ENCODE measurements around the gene MELK.

Gene MELK

DNA sequence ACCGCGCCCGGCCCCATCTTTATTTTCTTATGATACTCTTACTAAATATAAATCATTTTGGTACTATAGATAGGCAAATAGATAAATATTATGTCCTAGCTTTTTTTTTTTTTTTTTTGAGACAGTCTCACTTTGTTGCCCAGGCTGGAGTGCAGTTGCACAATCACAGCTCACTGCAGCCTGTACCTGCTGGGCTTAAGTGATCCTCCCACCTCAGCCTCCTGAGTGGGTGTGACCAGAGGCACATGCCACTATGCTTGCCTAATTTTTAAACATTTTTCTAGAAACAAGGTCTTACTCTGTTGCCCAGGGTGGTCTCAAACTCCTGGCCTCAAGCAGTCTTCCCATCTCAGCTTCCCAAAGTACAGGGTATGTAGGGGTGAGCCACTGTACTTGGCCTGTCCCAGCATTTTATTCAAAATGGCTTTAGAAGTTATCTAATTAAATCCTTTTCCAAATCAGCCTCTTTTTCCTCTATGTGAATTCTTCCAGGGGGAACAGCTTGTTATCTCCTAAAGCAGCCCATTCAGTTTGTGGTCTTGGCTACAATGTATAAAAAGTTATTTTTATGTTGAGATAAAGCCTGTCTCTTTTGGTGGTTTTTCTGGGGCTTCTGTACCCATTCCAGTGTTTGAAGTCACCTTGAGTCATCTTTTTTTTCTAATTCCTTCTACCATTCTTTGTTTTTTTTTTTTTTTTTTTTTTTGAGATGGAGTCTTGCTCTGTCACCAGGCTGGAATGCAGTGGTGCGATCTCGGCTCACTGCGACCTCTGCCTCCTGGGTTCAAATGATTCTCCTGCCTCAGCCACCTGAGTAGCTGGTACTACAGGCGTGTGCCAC, 12.1 kb downstream of the MELK start:
- DNase-seq: no peak

DNA sequence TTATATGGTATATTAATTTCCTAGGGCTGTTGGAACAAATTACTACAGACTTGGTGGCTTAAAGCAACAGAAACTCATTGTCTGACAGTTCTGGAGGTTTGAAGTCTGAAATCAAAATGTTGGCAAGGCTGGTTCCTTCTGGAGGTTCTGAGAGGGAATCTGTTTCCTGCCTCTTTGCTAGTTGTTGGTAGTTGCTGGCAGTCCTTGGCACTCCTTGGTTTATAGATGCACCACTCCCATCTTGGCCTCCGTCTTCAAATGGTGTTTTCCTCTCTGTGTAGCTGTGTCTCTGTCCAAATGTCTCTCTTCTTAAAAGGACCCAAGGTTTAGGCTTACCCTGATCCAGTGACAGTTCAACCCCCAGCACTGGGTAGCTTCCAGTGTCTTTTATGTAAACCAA, 17.5 kb downstream of the MELK start:
- DNase-seq: no peak

DNA sequence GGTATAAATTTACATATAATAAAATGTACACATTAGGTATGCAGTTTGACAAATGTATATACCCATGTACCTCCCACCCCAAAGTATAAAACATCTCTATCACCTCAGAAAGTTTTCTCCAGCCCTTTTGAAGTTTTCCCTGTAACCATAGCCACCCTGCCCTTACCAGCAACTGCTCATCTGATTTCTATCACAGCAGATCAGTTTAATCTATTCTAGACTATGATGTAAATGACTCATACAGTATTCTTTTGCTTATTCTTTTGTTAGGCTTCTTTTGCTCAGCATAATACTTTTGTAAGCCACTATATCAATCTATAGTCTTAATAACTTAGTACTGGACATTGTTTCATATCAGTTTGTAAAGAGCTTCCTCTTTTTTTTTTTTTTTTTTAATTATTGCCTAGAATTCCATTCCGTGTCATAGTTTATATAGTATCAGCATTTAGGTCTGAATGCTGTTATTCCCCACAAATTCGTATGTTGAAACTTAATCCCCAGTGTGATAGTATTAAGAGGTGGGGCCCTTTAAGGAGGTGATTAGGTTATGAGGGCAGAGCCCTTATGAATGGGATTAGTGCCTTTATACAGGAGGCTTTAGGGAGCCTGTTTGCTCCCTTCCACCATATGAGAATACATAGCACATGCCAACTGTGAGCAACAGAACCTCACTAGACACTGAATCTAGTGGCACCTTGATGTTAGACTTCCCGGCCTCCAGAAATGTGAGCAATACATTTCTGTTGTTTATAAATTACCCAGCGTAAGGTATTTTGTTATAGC, 20.3 kb downstream of the MELK start:
- DNase-seq: no peak

DNA sequence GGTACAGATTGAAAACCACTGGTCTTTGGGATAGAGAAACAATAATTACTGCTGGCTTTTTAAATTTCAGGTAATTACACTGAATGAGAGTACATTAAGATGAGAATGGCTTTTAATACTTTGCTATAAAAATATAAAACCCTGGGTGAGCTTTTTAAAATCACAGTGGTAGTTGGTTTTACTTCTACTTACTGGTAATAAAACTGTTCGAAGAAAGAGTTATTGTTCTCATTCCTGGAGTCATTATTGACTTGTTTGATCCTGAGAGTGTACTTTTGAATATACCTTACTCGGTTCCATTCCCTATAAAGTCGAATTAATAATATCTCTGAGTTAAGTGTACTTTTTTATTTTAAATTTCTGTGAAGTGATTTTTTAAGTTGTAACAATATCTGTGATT, 21.5 kb downstream of the MELK start:
- DNase-seq: no peak

DNA sequence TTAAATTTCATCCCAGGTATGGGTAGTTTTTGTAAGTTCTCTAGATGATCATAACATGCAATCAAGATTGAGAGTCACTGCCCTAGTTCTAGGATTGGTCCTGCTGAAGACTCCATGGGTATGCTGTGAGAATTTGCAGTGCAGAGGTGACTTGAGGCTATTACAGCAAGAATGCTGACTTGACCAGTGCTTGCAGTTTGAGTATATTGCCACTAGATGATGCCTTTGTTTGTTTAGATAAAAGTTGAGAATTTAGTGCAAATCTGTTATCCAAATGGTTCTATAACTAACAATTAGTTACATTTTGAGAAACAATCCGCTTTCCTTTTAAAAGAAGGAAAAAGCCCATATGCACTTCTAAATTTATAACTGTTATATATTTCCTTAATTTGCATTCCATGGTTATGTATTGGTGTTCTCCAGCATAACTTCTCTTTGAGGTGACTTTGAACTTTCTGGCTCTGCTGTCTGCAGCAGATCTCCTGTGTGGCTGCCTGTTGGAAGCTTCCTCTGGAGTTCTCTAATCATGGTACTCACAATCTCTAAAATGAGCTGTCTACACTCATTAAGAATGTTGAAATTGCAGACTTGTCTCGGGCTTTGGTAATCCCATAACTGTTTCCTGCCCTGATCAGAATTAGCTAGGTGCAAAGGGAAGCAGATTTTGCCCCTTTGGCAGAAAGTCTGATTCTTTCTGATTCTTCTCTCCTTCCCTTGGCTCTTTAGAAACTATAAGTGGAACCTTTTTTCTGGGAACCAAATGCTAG, 24.9 kb downstream of the MELK start:
- DNase-seq: no peak

DNA sequence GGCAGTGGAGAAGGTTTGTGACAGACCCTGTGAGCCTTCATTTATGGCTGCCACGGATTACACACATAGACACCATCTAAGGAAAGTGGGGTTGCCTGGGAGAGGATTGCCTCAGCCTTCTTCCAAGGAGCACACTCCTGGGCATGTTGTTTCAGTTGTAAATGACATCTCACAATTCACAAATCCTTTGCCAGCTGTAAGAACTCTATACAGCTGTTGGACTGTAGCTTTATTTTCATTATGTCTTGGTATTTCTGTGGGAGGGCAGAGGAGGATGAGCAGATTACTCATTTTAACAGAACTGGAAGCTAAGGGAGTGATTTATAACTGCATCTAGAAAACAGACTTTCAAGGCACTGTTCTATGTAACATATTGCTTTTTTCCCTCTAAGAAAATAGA, 25.6 kb downstream of the MELK start:
- DNase-seq: no peak

DNA sequence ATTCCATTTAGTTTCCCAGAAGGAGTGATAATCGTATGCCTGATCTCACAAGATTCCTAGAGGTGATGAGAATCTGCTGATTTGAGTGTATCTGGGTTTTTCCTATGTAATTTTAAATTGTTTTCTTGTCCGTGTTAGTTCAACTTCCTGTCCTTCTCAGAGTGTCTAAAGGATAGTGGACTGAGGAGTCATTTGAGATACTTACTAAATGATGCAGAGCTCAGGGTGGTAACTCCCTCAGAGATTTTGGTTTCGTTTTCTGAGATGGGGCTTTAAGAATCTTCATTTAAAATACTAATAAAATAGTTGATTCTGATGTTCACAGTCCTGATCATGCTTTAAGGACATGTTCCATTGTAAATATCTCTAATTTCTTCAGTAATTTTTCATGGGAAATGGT, 30.3 kb downstream of the MELK start:
- DNase-seq: no peak

GRCh38 chr9:36609306-36609705, 36.6 kb downstream of the MELK start:
- no peak for DNase-seq

DNA sequence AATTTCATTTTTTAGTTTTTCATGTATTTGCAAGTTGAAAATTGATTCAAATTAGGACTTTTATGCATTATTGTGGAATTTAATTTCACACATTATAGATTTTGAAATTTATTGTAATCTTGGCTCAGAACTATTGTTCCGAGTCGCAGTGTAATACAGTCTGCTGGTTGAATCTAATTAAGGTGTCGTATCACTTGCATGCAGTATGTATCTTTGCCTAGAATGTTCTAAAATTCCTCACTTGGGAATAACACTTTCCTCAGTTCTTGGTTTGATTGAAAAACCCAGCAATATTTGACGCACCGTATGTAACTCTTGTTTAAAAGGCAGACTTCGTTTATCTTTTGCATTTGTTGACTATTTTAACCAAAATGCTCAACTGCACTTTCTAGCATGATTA, 49.4 kb downstream of the MELK start:
- DNase-seq: no peak

DNA sequence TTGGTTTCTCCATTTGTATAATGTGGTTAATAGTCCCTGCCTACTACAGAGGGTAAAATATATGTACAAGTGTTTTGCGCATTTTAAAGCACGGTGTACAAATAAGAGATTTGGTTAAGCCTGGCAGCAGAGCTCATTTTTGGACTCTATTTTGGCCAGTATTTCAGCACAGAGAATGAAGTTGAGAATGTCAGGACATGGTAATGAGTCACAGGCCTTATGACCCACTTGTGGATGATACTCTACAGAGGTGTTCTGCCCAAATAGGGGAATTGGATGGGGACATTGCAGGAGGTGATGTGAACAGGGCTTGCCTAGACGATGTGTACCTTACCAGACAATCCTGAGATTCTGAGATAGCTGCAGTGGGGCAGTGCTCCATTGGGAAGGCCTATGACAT, 50.6 kb downstream of the MELK start:
- no peak for DNase-seq

- DNase-seq: no peak
These were observed 52.4 kb downstream of the MELK start for GRCh38 chr9:36625006-36625615.

DNA sequence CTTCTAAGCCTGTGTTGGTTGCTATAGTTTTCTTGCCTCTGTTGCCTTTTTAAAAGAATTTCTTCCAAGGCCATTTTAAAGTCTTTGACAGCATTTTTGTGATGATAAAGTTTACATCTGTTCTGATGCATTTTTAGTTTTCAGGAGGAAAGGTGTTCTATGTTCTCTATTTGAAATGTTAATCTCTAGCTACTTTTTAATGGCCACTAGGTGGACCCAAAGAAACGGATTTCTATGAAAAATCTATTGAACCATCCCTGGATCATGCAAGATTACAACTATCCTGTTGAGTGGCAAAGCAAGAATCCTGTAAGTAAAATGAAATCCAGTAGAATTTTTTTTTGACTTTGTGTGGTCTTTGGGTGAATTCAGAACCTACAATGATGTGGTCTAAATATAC, 60.2 kb downstream of the MELK start:
- no peak for DNase-seq

- DNase-seq: no peak
These were observed 65.0 kb downstream of the MELK start for GRCh38 chr9:36637491-36638270.

DNA sequence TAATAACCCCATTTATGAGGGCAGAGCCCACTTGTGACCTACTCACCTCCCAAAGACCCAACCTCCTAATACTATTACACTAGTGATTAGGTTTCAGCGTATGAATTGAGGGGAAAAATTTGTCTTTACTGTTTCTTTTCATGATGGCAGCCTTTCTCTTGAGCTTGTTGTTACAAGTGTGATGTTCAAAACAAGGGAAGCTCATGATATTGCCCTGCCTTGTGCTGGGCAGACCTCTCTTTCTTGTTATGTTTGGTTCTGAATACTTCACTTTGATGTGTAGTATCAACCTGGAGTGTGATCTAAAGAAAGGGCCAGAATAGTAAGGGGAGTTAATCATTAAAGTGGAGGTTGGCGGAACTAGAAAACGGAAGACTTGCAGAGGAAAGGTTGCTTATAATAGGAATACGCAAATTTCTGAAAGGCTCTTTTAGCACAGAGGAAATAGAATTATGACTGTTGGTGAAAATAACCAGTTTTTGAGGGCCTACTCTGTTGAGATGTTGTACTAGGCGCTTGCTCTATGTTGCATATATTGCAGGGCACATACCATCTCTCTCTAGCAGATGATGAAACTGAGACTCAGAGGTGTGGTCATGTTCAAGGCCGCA, 68.2 kb downstream of the MELK start:
- DNase-seq: no peak

- no peak for DNase-seq
These were observed 70.1 kb downstream of the MELK start for GRCh38 chr9:36642817-36643216.

DNA sequence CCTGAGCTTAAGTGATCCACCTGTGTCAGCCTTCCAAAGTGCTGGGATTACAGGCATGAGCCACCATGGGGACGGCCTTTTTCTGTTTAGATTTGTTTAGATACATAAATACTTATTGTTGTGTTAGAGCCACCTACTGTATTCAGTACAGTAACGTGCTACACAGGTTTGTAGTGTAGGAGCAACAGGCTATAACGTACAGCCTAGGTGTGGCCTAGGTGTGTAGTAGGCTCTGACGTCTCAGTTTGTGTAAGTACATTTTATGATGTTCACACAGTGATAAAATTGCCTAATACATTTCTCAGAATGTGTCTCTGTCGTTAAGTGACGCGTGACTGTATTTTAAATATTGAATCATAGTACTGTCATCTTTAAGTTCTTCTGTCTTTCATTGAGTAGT, 84.1 kb downstream of the MELK start:
- no peak for DNase-seq

DNA sequence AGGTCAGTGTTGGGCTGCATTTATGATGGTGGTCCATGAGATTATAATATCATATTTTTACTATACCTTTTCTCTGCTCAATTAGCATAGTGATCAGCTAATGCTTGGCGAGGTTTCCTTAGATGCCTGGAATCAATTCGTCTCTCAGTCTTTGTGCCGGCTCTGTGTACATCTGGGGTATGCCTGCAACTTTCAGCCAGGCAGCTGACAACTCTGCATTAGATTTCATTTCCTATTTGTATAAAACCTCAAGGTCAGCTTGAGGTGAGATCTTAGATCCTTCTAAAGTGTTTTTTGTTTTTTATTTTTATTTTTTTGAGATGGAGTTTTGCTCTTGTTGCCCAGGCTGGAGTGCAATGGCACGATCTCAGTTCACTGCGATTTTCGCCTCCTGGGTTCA, 86.8 kb downstream of the MELK start:
- no peak for DNase-seq

GRCh38 chr9:36664806-36665205, 92.1 kb downstream of the MELK start:
- no peak for DNase-seq

- DNase-seq: no peak
These were observed 92.7 kb downstream of the MELK start for GRCh38 chr9:36665387-36665786.

DNA sequence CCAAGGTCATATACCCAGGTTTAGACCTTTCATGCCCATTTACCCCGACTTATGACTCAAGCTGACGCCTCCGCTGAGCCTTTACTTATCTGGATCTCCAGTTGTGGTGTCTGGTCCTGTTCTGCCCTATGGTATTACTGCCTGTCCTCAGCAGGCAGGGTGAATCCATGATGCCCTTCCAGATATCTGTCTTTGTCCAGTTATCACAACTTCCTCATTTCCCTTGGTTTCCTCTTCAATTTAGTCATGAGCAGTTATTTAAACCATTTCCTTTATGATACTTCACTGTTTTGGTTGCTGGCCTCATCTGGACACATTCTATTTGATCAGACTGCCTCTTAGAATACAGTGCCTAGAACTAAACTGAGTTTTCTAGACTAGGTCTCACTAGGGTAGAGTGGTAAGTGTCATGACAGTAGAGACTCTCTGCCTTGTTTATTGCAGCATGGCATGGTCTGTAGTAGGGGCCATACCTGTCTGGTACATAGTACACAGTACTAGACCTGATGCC, 93.3 kb downstream of the MELK start:
- no peak for DNase-seq

GRCh38 chr9:36671561-36671960, 98.9 kb downstream of the MELK start:
- DNase-seq: no peak

GRCh38 chr9:36676091-36676490, 103.4 kb downstream of the MELK start:
- DNase-seq: no peak

Data from cortex of kidney (tissue), 1 donor.